Cardiac muscle cell (in vitro differentiated cells and primary cell): ENCODE results near the gene VEPH1. TPM values are rescaled to one million over a fixed set of nuclear protein-coding genes. Genes with fewer than 3 reads are reported as not detected.
A peak's percentile ranks its signal among the peaks of the same experiment; 100 is the strongest.

Experiments used
- DNase-seq, 2 donors: peaks; one replicate each; pipeline versions ENCODE4 v3.0.0 to v3.0.0-alpha.2; 2010 to 2017; ENCODE audit warnings: low read depth in 1 of 2, low spot score in 1 of 2
- H3K27ac ChIP-seq: fragments of 200-600 bp; sonication (generic); 2 replicates; pipeline ENCODE4 v1.5.1; 2016
- H3K27me3 ChIP-seq: fragments of 200-600 bp; sonication (generic); 2 replicates; pipeline ENCODE4 v1.6.0; 2016; ENCODE audit warnings: control low read depth
- H3K36me3 ChIP-seq: fragments of 200-600 bp; sonication (generic); 2 replicates; pipeline ENCODE4 v1.5.1; 2016; ENCODE audit warnings: control low read depth
- H3K4me1 ChIP-seq: fragments of 200-600 bp; sonication (generic); 2 replicates; pipeline ENCODE4 v1.8.1; 2017; ENCODE audit warnings: low read depth, mild to moderate bottlenecking, mixed run types
- H3K4me3 ChIP-seq: fragments of 200-600 bp; sonication (generic); 2 replicates; pipeline ENCODE4 v1.5.1; 2016; ENCODE audit warnings: mild to moderate bottlenecking
- H3K9me3 ChIP-seq: fragments of 200-600 bp; sonication (generic); 2 replicates; pipeline ENCODE4 v1.5.1; 2017; ENCODE audit warnings: low read depth, mild to moderate bottlenecking, control low read depth
- polyA plus RNA-seq: library from polyadenylated mRNA; unstranded; fragments of >200 nt; fragmentation: Nextera tagmentation; extraction: Ambion mirVana; gene quantifications from 2 replicates; pipeline ENCODE4 v1.2.1, GENCODE V29; 2016
- total RNA-seq: library from RNA; depleted of rRNA; stranded (reverse); fragments of >200 nt; gene quantifications from 2 replicates; pipeline ENCODE4 v1.2.3, GENCODE V29; 2016
- TF ChIP-seq, protein P1 (sequence below): IDR thresholded peaks from 2 replicates; pipeline ENCODE4 v1.5.1; 2012; ENCODE audit warnings: low read depth, mild to moderate bottlenecking, low read length

The VEPH1 gene
- total and polyA plus RNA-seq, 2 experiments from 2014 or later: 1.1 to 1.7 TPM

GRCh38 chr3:157300981-157301663 is 202.1 kb downstream of the VEPH1 start:
- H3K4me3 ChIP-seq: no peak overlapping the region
- DNase-seq: peak in 1 of 2 donors; percentile 34
- no peaks in the 10 kb centered on the region for H3K27me3 ChIP-seq
- no peaks in the 10 kb centered on the region for H3K9me3 ChIP-seq
- H3K27ac ChIP-seq: no peak overlapping the region
- TF ChIP-seq, protein P1, sequence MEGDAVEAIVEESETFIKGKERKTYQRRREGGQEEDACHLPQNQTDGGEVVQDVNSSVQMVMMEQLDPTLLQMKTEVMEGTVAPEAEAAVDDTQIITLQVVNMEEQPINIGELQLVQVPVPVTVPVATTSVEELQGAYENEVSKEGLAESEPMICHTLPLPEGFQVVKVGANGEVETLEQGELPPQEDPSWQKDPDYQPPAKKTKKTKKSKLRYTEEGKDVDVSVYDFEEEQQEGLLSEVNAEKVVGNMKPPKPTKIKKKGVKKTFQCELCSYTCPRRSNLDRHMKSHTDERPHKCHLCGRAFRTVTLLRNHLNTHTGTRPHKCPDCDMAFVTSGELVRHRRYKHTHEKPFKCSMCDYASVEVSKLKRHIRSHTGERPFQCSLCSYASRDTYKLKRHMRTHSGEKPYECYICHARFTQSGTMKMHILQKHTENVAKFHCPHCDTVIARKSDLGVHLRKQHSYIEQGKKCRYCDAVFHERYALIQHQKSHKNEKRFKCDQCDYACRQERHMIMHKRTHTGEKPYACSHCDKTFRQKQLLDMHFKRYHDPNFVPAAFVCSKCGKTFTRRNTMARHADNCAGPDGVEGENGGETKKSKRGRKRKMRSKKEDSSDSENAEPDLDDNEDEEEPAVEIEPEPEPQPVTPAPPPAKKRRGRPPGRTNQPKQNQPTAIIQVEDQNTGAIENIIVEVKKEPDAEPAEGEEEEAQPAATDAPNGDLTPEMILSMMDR: no peak
- H3K36me3 ChIP-seq: no peaks in the 10 kb centered on the region
- H3K4me1 ChIP-seq: no peaks in the 10 kb centered on the region

- Histone ChIP-seq H3K4me1 (no peaks in the 10 kb centered on the region), H3K27ac (no peak overlapping the region), H3K36me3 (no peaks in the 10 kb centered on the region), H3K27me3 (no peaks in the 10 kb centered on the region), H3K9me3 (no peaks in the 10 kb centered on the region), H3K4me3 (no peak overlapping the region)
- DNase-seq: peak in 1 of 2 donors; percentile 76
- TF ChIP-seq, protein P1: no peak
These were observed 203.1 kb downstream of the VEPH1 start for GRCh38 chr3:157300094-157300493.

- H3K27me3 ChIP-seq: no peaks in the 10 kb centered on the region
These were observed 205.8 kb downstream of the VEPH1 start for GRCh38 chr3:157297328-157297915.

GRCh38 chr3:157294953-157295352 is 208.3 kb downstream of the VEPH1 start:
- H3K4me3 ChIP-seq: no peak overlapping the region
- H3K9me3 ChIP-seq: no peaks in the 10 kb centered on the region
- H3K27me3 ChIP-seq: no peaks in the 10 kb centered on the region
- no peaks in the 10 kb centered on the region for H3K36me3 ChIP-seq
- TF ChIP-seq, protein P1: no peak
- DNase-seq: no peak
- H3K4me1 ChIP-seq: no peaks in the 10 kb centered on the region
- H3K27ac ChIP-seq: no peak overlapping the region

More at GRCh38 chr3:157297328-157297915, 205.8 kb downstream of the VEPH1 start:
- no peaks in the 10 kb centered on the region for H3K36me3 ChIP-seq
- no peak overlapping the region for H3K4me3 ChIP-seq
- H3K4me1 ChIP-seq: no peaks in the 10 kb centered on the region
- no peaks in the 10 kb centered on the region for H3K9me3 ChIP-seq
- TF ChIP-seq, protein P1: no peak
- no peak overlapping the region for H3K27ac ChIP-seq
- no peak for DNase-seq

GRCh38 chr3:157294491-157294890 is 208.7 kb downstream of the VEPH1 start:
- H3K9me3 ChIP-seq: no peaks in the 10 kb centered on the region
- no peaks in the 10 kb centered on the region for H3K4me1 ChIP-seq
- no peak overlapping the region for H3K27ac ChIP-seq
- no peaks in the 10 kb centered on the region for H3K27me3 ChIP-seq
- TF ChIP-seq, protein P1: no peak
- H3K4me3 ChIP-seq: no peak overlapping the region
- peak in 1 of 2 donors; percentile 29 for DNase-seq
- no peaks in the 10 kb centered on the region for H3K36me3 ChIP-seq
